ENCODE measurements around the gene BCL2L13. TPM values are rescaled to one million over a fixed set of nuclear protein-coding genes. Genes with fewer than 3 reads are reported as not detected.

BCL2L13 gene
- total and polyA plus RNA-seq, 5 experiments from 2014 or later = 32.3 to 52.2 (median 42.8) TPM

DNA sequence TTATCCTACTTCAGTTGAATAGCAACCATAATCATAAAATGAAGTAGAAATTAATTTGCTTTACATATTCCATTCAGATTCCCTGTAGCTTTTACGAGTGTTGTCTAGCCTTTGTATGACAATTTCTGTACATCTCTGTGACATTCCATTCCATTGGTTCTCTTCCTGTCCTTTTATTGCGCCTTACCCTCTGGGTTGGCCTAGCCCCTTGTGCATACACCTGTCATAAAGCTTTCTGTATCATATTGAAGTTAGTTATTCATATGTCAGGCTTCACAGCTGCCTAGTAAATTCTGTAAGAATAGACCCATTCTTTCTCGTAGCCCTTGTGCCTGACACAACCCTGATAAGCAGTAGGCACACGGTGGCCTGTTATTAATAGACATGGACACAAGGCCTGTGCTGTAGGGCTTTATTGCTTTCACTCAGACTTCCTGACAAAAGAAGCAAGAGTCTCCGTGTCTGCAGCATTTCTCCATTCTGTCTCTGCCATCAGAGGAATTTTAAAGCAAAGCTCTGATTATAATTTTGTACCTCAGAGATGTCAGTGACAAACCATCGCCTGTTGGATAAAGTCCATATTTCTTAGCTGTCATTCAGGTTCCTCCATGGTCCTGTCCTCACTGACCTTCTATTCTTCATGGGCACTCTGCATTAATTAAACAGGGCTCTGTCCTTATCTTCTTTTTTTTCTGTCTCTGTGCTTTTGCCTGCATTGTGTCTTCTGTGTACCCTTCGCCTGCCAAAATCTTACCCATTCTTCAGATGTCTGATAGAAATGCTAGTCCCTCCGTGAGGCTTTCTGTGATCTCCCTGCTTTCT lies 86.3 kb downstream of the BCL2L13 start:
- peaks cover 12 to 20% (median 15%) of the 10 kb centered on the region in 4 donors for H3K4me1 Mint-ChIP-seq
- DNase-seq (no peak), ATAC-seq (no peak)
- H3K9me3 Mint-ChIP-seq = no peaks in the 10 kb centered on the region
- POLR2A ChIA-PET = no interaction called here
- peaks cover 0 to 35% (median 4%) of the 10 kb centered on the region in 3 donors for H3K36me3 Mint-ChIP-seq
- no peaks in the 10 kb centered on the region for H3K27me3 Mint-ChIP-seq
- H3K4me3 Mint-ChIP-seq = no peak overlapping the region
- H3K27ac Mint-ChIP-seq = peak overlapping the region in 8 of 10 donors; percentile 1 to 47 (median 11)

GRCh38 chr22:17725500-17725796 lies 86.9 kb downstream of the BCL2L13 start:
- Mint-ChIP-seq H3K9me3 (no peaks in the 10 kb centered on the region), H3K27ac (peak overlapping the region in 5 of 10 donors; percentile 0 to 69 (median 2)), H3K4me3 (no peak overlapping the region), H3K27me3 (no peaks in the 10 kb centered on the region), H3K4me1 (peaks cover 13 to 20% (median 15%) of the 10 kb centered on the region in 4 donors), H3K36me3 (peaks cover 0 to 40% (median 9%) of the 10 kb centered on the region in 3 donors)
- DNase-seq = no peak
- no peak for ATAC-seq
- POLR2A ChIA-PET = no interaction called here

GRCh38 chr22:17726006-17726927 lies 87.7 kb downstream of the BCL2L13 start:
- no peaks in the 10 kb centered on the region for H3K9me3 Mint-ChIP-seq
- ATAC-seq = peak in 1 of 2 donors; percentile 14
- peaks cover 0 to 44% (median 13%) of the 10 kb centered on the region in 3 donors for H3K36me3 Mint-ChIP-seq
- peak overlapping the region in 1 of 10 donors; percentile 56 for H3K4me3 Mint-ChIP-seq
- H3K27me3 Mint-ChIP-seq = no peaks in the 10 kb centered on the region
- no peak for DNase-seq
- H3K27ac Mint-ChIP-seq = peak overlapping the region; percentile 30 to 95 (median 80)
- POLR2A ChIA-PET = no interaction called here
- peaks cover 13 to 20% (median 15%) of the 10 kb centered on the region in 4 donors for H3K4me1 Mint-ChIP-seq

DNA sequence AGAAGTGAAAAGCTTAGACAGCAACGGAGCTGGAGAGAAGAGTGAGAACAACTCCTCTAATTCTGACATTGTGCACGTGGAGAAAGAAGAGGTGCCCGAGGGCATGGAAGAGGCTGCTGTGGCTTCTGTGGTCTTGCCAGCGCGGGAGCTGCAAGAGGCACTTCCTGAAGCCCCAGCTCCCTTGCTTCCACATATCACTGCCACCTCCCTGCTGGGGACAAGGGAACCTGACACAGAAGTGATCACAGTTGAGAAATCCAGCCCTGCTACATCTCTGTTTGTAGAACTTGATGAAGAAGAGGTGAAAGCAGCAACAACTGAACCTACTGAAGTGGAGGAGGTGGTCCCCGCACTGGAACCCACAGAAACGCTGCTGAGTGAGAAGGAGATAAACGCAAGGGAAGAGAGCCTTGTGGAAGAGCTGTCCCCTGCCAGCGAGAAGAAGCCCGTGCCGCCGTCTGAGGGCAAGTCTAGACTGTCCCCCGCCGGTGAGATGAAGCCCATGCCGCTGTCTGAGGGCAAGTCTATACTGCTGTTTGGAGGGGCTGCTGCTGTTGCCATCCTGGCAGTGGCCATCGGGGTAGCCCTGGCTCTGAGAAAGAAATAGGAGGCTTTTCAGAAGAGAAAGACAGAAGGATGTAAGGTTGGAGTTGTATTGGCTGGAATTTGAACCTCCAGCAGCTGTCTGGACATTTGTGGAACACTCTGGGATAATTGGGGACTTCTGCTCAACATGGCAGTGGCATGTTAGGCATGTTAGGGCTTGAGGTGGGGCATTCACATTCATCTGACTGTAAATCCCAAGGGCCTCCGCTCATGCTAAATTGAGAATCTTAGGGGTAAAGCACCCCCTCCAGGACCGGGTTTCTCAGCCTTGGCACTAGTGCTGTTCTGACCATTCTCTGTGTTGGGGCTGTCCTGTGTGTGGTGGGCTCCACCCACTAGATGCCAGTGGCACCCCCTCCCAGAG lies 88.7 kb downstream of the BCL2L13 start:
- Mint-ChIP-seq H3K27me3 (no peaks in the 10 kb centered on the region), H3K4me3 (no peak overlapping the region), H3K36me3 (peaks cover 0 to 49% (median 13%) of the 10 kb centered on the region in 3 donors), H3K4me1 (peaks cover 13 to 20% (median 15%) of the 10 kb centered on the region in 4 donors), H3K9me3 (no peaks in the 10 kb centered on the region), H3K27ac (peak overlapping the region; percentile 42 to 95 (median 80))
- POLR2A ChIA-PET = no interaction called here
- ATAC-seq (no peak), DNase-seq (no peak)

DNA sequence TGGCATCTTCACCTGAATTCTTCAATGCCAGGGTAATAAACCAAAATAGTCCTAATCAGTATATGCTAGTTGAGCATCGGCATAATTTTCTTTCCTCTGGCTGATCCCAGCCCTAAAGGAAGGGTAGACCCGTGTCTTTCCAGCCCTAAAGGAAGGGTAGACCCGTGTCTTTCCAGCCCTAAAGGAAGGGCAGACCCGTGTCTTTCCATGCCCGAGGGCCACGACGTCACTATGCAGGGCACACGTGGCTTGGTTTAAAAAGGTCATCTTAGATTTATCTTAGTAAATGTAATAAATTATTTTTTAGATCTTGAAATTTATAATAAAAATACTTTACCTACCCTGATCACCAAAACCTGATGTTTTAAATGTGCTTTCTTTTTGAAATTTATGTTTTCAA lies 90.2 kb downstream of the BCL2L13 start:
- peaks cover 0 to 58% (median 18%) of the 10 kb centered on the region in 3 donors for H3K36me3 Mint-ChIP-seq
- DNase-seq (no peak), ATAC-seq (no peak)
- no peaks in the 10 kb centered on the region for H3K9me3 Mint-ChIP-seq
- H3K27me3 Mint-ChIP-seq = no peaks in the 10 kb centered on the region
- POLR2A ChIA-PET = no interaction called here
- no peak overlapping the region for H3K4me3 Mint-ChIP-seq
- peaks cover 17 to 24% (median 22%) of the 10 kb centered on the region in 4 donors for H3K4me1 Mint-ChIP-seq
- peak overlapping the region in 4 of 10 donors; percentile 1 to 91 (median 16) for H3K27ac Mint-ChIP-seq

DNA sequence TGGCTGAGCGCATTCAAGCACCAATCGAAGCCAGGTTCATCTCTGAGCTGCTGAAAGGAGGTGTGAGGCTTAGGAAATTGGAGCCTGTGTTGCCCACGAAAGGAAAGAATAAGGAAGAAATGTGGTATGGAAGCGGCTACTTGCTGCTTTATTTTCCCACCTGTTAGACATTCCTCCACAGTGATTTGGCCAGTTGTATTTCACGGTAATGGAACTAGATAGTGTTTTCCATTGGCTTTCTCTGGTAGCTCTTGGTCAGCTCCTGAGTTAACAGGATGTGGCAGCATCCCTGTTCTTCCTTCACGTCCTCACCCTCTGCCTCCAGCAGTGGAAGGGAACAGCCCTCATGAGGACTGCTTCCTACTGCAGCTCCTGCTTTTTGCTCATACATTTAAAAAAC lies 91.0 kb downstream of the BCL2L13 start:
- Mint-ChIP-seq H3K27ac (peak overlapping the region in 8 of 10 donors; percentile 1 to 91 (median 75)), H3K9me3 (no peaks in the 10 kb centered on the region), H3K36me3 (peaks cover 0 to 65% (median 18%) of the 10 kb centered on the region in 3 donors), H3K27me3 (no peaks in the 10 kb centered on the region), H3K4me1 (peaks cover 23 to 31% (median 27%) of the 10 kb centered on the region in 4 donors), H3K4me3 (no peak overlapping the region)
- ATAC-seq (no peak), DNase-seq (no peak)
- POLR2A ChIA-PET = no interaction called here

GRCh38 chr22:17732251-17732854 lies 93.8 kb downstream of the BCL2L13 start:
- H3K27me3 Mint-ChIP-seq = no peaks in the 10 kb centered on the region
- H3K9me3 Mint-ChIP-seq = no peaks in the 10 kb centered on the region
- peaks cover 0 to 76% (median 15%) of the 10 kb centered on the region in 3 donors for H3K36me3 Mint-ChIP-seq
- no peak for ATAC-seq
- H3K4me1 Mint-ChIP-seq = peaks cover 14 to 16% (median 15%) of the 10 kb centered on the region in 4 donors
- POLR2A ChIA-PET = no interaction called here
- DNase-seq = no peak
- no peak overlapping the region for H3K4me3 Mint-ChIP-seq
- H3K27ac Mint-ChIP-seq = peak overlapping the region in 5 of 10 donors; percentile 41 to 81 (median 49)

DNA sequence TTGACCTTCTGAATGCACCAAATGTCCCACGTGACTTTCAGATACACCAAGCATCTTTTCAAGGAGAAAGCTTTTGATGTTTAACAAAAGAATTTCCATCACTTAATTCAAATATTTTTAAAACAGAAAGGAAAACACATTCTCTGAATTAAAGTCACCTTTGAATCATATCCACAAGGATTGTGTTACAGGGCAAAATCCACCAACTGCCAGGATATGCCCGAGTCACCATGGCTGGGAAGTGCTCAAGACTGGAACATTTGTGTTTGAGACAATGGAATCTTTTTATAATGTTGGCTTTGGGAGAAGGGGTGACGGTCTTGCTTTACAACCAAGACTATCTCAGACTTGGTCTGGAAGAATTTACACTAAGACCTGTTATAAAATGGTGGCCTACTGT lies 94.9 kb downstream of the BCL2L13 start:
- Mint-ChIP-seq H3K4me3 (no peak overlapping the region), H3K4me1 (peaks cover 14 to 15% (median 15%) of the 10 kb centered on the region in 4 donors), H3K36me3 (peaks cover 0 to 78% (median 15%) of the 10 kb centered on the region in 3 donors), H3K27me3 (no peaks in the 10 kb centered on the region), H3K9me3 (no peaks in the 10 kb centered on the region), H3K27ac (peak overlapping the region; percentile 48 to 89 (median 66))
- POLR2A ChIA-PET = no interaction called here
- DNase-seq = no peak
- ATAC-seq = no peak

DNA sequence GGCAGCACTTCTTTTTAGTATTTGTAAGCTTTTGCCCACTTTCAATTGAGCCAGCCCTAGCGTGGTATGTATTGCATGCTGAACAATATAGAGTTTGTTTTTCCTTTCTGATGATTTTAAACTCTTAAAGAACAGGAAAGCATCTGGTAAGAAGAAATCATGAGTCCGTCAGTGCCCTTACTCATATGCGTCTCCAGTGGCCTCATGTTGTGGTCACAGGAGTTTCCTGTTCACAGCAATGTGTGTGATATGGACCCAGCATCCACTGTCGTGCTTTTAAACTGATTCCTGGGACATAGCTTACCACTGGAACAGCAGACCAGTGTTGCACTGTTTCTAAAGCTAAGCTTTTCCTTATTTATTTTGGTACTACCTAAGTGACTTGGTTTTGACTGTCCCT lies 95.6 kb downstream of the BCL2L13 start:
- Mint-ChIP-seq H3K27me3 (no peaks in the 10 kb centered on the region), H3K27ac (peak overlapping the region in 9 of 10 donors; percentile 48 to 89 (median 61)), H3K36me3 (peaks cover 0 to 82% (median 15%) of the 10 kb centered on the region in 3 donors), H3K4me1 (peaks cover 14 to 15% (median 15%) of the 10 kb centered on the region in 4 donors), H3K4me3 (no peak overlapping the region), H3K9me3 (no peaks in the 10 kb centered on the region)
- ATAC-seq (peak; percentile 51 to 53), DNase-seq (no peak)
- POLR2A ChIA-PET = interaction anchor here (1.0 kb wide), 1 partner anchor 39 kb away, joined by 3 read pairs; no protein-coding TSS in a partner anchor

- Mint-ChIP-seq H3K27ac (peak overlapping the region in 3 of 10 donors; percentile 6 to 82 (median 12)), H3K27me3 (no peaks in the 10 kb centered on the region), H3K36me3 (peaks cover 0 to 69% (median 0%) of the 10 kb centered on the region in 3 donors), H3K4me1 (peaks cover 13 to 17% (median 14%) of the 10 kb centered on the region in 4 donors), H3K4me3 (no peak overlapping the region), H3K9me3 (no peaks in the 10 kb centered on the region)
- no peak for DNase-seq
- POLR2A ChIA-PET = interaction anchor here (0.6 kb wide), 1 partner anchor 39 kb away, joined by 3 read pairs; no protein-coding TSS in a partner anchor
- no peak for ATAC-seq
Observed at GRCh38 chr22:17738386-17739128, 100.0 kb downstream of the BCL2L13 start.

All from naive thymus-derived CD8-positive, alpha-beta T cell (primary cell).